Spleen (tissue), 7 donors: ENCODE data around the gene CEP112.

Experiments used
- CTCF ChIP-seq, 11 experiments: fragments of 200-600 bp in 7 of 11; fragments of 450-650 bp in 4 of 11; sonication (generic) in 4 of 11; IDR thresholded peaks in 8 of 11; conservative IDR thresholded peaks in 3 of 11; 1 replicate in 7 of 11; 2 replicates in 4 of 11; pipeline versions ENCODE4 v1.4.0 to v1.8.0; 2016 to 2021; ENCODE audit warnings: antibody characterized with exemption in 11 of 11, inconsistent platforms in 4 of 11, mild to moderate bottlenecking in 1 of 11
- POLR2AphosphoS5 ChIP-seq, 3 donors: sonication (generic); formaldehyde crosslinking; IDR thresholded peaks; one replicate each; pipeline ENCODE4 v1.5.1; 2017; ENCODE audit warnings: antibody characterized with exemption in 3 of 3
- donor health status: DM: no; HTN: no; CAD: no; lungs with moderate emphysema.
- donor health status: DM: no; HTN: no; CAD: no.
- donor health status: DM: no; HTN: no; CAD: no.

- TF ChIP-seq CTCF (IDR thresholded peaks at IDR 0.05 in 8 of 11, conservative IDR thresholded peaks at IDR 0.05 in 3 of 11) (no peak), POLR2AphosphoS5 (IDR thresholded peaks at IDR 0.05) (no peak)
These were observed 239.9 kb downstream of the CEP112 start for GRCh38 chr17:65952015-65952414.
